ENCODE measurements around the gene AOX1. TPM values are rescaled to one million over a fixed set of nuclear protein-coding genes. Genes with fewer than 3 reads are reported as not detected.

The AOX1 gene
- polyA plus RNA-seq, 2 of the 4 experiments (the other 2 are of a cell fraction) = 3.6 to 5.4 TPM

- H3K9me3 ChIP-seq = no peaks in the 10 kb centered on the region
- ChIA-PET POLR2A (no interaction called here), CTCF (interaction anchor here (1.4 to 2.9 kb wide), 2 partner anchors 39 to 691 kb away, joined by 4 to 9 read pairs; no protein-coding TSS in a partner anchor)
- no peak for TF ChIP-seq FOSB (CRISPR knock-in tag; IDR thresholded peaks at IDR 0.05)
- TF ChIP-seq NPAS2 (CRISPR knock-in tag; IDR thresholded peaks at IDR 0.05; ENCODE audit: borderline replicate concordance) = no peak
- TF ChIP-seq ZSCAN20 (CRISPR knock-in tag; IDR thresholded peaks at IDR 0.05) = no peak
- TF ChIP-seq CBX2 (IDR thresholded peaks at IDR 0.05; ENCODE audit: borderline replicate concordance, low read depth) = no peak
- no peak for TF ChIP-seq FOSL2 (IDR thresholded peaks at IDR 0.05)
- TF ChIP-seq FOSL2 (CRISPR knock-in tag; IDR thresholded peaks at IDR 0.05) = no peak
- TF ChIP-seq EP300 (IDR thresholded peaks at IDR 0.05) = no peak
- no peak for TF ChIP-seq NR3C1 (IDR thresholded peaks at IDR 0.05)
- TF ChIP-seq HOXB5 (CRISPR knock-in tag; IDR thresholded peaks at IDR 0.05) = no peak
- TF ChIP-seq MAZ (IDR thresholded peaks at IDR 0.05; ENCODE audit: borderline replicate concordance, low read depth, low read length) = no peak
- no peak for TF ChIP-seq HDAC2 (IDR thresholded peaks at IDR 0.05)
- no peak for TF ChIP-seq CEBPB (IDR thresholded peaks at IDR 0.05)
- no peak for TF ChIP-seq PBX3 (IDR thresholded peaks at IDR 0.05)
- no peak for TF ChIP-seq CBX8 (IDR thresholded peaks at IDR 0.05)
- TF ChIP-seq ESRRA (IDR thresholded peaks at IDR 0.05; ENCODE audit: borderline replicate concordance, low read length) = no peak
- no peak for TF ChIP-seq TFCP2L1 (CRISPR knock-in tag; IDR thresholded peaks at IDR 0.05)
- TF ChIP-seq BHLHE40 (IDR thresholded peaks at IDR 0.05; ENCODE audit: low read depth, low read length) = no peak
- ATAC-seq (no peak), FAIRE-seq (no peak), DNase-seq (ENCODE audit: low read depth in 1 of 2, low spot score in 1 of 2) (no peak)
- no peak overlapping the region for H3K4me3 ChIP-seq
- H3K4me2 ChIP-seq = no peak overlapping the region
- H3K4me1 ChIP-seq = peaks cover 21% of the 10 kb centered on the region
- WGBS (ENCODE audit: missing lambda C conversion rate) = 85% methylated on average over 6 of the region's 6 CpGs
- peak overlapping the region; percentile 17 to 42; a peak in 3 of 6 replicates for H3K27ac ChIP-seq
Observed at GRCh38 chr2:200664770-200665494, 79.1 kb downstream of the AOX1 start.

- Histone ChIP-seq H3K9me3 (no peaks in the 10 kb centered on the region), H3K4me1 (peaks cover 21% of the 10 kb centered on the region), H3K27ac (no peak overlapping the region; a peak in 2 of 6 replicates), H3K4me3 (no peak overlapping the region), H3K4me2 (no peak overlapping the region)
- 46% methylated on average over 2 of the region's 2 CpGs for WGBS (ENCODE audit: missing lambda C conversion rate)
- TF ChIP-seq ZC3H11A (IDR thresholded peaks at IDR 0.05) (no peak), GATA3 (IDR thresholded peaks at IDR 0.05; ENCODE audit: borderline replicate concordance) (no peak), RAD21 (conservative IDR thresholded peaks at IDR 0.05 in 1 of 2, IDR thresholded peaks at IDR 0.05 in 1 of 2) (no peak), HOXB5 (CRISPR knock-in tag; IDR thresholded peaks at IDR 0.05) (no peak), HOXA7 (CRISPR knock-in tag; IDR thresholded peaks at IDR 0.05) (no peak), TFCP2L1 (CRISPR knock-in tag; IDR thresholded peaks at IDR 0.05) (no peak), CHD2 (IDR thresholded peaks at IDR 0.05; ENCODE audit: low read length, partially characterized antibody) (no peak), NPAS2 (CRISPR knock-in tag; IDR thresholded peaks at IDR 0.05; ENCODE audit: borderline replicate concordance) (no peak), REST (IDR thresholded peaks at IDR 0.05) (no peak), USF2 (IDR thresholded peaks at IDR 0.05) (no peak), HOXB13 (CRISPR knock-in tag; IDR thresholded peaks at IDR 0.05; ENCODE audit: low read depth) (no peak), FOSL2 (IDR thresholded peaks at IDR 0.05) (no peak), FOSL2 (CRISPR knock-in tag; IDR thresholded peaks at IDR 0.05) (no peak), MAZ (IDR thresholded peaks at IDR 0.05; ENCODE audit: borderline replicate concordance, low read depth, low read length) (no peak), FOXS1 (CRISPR knock-in tag; IDR thresholded peaks at IDR 0.05) (no peak), HES2 (IDR thresholded peaks at IDR 0.05) (no peak)
- ChIA-PET POLR2A (no interaction called here), CTCF (interaction anchor here (1.4 to 2.9 kb wide), 2 partner anchors 38 to 692 kb away, joined by 4 to 9 read pairs; no protein-coding TSS in a partner anchor)
- ATAC-seq (no peak), FAIRE-seq (no peak), DNase-seq (ENCODE audit: low read depth in 1 of 2, low spot score in 1 of 2) (no peak)
Observed at GRCh38 chr2:200665626-200666453, 80.0 kb downstream of the AOX1 start.
